PC-3 (cell line): Measurements from ENCODE around the gene INCENP. TPM values are rescaled to one million over a fixed set of nuclear protein-coding genes. Genes with fewer than 3 reads are reported as not detected.

Experiments used
- ATAC-seq: fragments of 200-7000 bp; cut with Tn5 transposase; 2 replicates; pipeline ENCODE4 v1.9.1; 2020; ENCODE audit warnings: mild to moderate bottlenecking, moderate library complexity
- BruUV-seq: library from RNA; stranded (reverse); fragments of 400-500 nt; replicated peaks from 2 replicates; lab custom pipeline; 2021; lab: Mats Ljungman, UMichigan
- CTCF ChIA-PET: fragments of 300-600 bp; sonication (Branson Sonifier 250); formaldehyde crosslinking; loops from one replicate; lab custom pipeline; 2022; ENCODE audit warnings: antibody characterized with exemption; lab: Charles Lee
- POLR2A ChIA-PET: fragments of 300-600 bp; sonication (Branson Sonifier 250); formaldehyde crosslinking; loops from one replicate; lab custom pipeline; 2022; ENCODE audit warnings: antibody characterized with exemption; ENCODE audit not compliant: unreplicated experiment; lab: Charles Lee
- DNase-seq: peaks from one replicate; pipeline ENCODE4 v3.0.0-alpha.2; 2015
- H2AFZ ChIP-seq: fragments of 300-600 bp; sonication (generic); 2 replicates; pipeline ENCODE4 v1.6.0; 2016; ENCODE audit warnings: antibody characterized with exemption, low read length
- H3F3A ChIP-seq: fragments of 300-600 bp; sonication (generic); one replicate; pipeline ENCODE4 v1.6.0; 2017; ENCODE audit warnings: antibody characterized with exemption, low read length, control low read depth, mild to moderate bottlenecking; ENCODE audit not compliant: unreplicated experiment
- H3K27ac ChIP-seq: fragments of 300-600 bp; sonication (generic); 2 replicates; pipeline ENCODE4 v1.5.1; 2016; ENCODE audit warnings: mild to moderate bottlenecking, low read length
- H3K27me3 ChIP-seq: fragments of 300-600 bp; sonication (generic); 2 replicates; pipeline ENCODE4 v1.6.1; 2016; ENCODE audit warnings: low read length, mixed read lengths
- H3K36me3 ChIP-seq: fragments of 300-600 bp; sonication (generic); 2 replicates; pipeline ENCODE4 v1.6.1; 2016; ENCODE audit warnings: low read depth, mixed run types, low read length, mixed read lengths
- H3K4me1 ChIP-seq: fragments of 300-600 bp; sonication (generic); 2 replicates; pipeline ENCODE4 v1.5.1; 2016; ENCODE audit warnings: low read length; ENCODE audit not compliant: insufficient read depth
- H3K4me2 ChIP-seq: fragments of 300-600 bp; sonication (generic); 2 replicates; pipeline ENCODE4 v1.6.0; 2016; ENCODE audit warnings: low read length
- H3K4me3 ChIP-seq: fragments of 300-600 bp; sonication (generic); 2 replicates; pipeline ENCODE4 v1.5.1; 2016; ENCODE audit warnings: mild to moderate bottlenecking, low read length, mixed read lengths
- H3K79me2 ChIP-seq: fragments of 300-600 bp; sonication (generic); 2 replicates; pipeline ENCODE4 v1.6.1; 2017; ENCODE audit warnings: low read length, mixed read lengths
- H3K9ac ChIP-seq: fragments of 300-600 bp; sonication (generic); 2 replicates; pipeline ENCODE4 v1.6.0; 2016; ENCODE audit warnings: mild to moderate bottlenecking, low read length
- H3K9me2 ChIP-seq: fragments of 300-600 bp; sonication (generic); replicated peaks from 2 replicates; pipeline ENCODE4 v1.6.1; 2016; ENCODE audit warnings: mixed run types, low read length, mixed read lengths
- H3K9me3 ChIP-seq: fragments of 300-600 bp; sonication (generic); 2 replicates; pipeline ENCODE4 v1.6.1; 2016; ENCODE audit warnings: low read length, mixed read lengths
- H4K20me1 ChIP-seq: fragments of 300-600 bp; sonication (generic); 2 replicates; pipeline ENCODE4 v1.6.1; 2016; ENCODE audit warnings: low read length, mixed read lengths
- EZH2 ChIP-seq: fragments of 300-600 bp; sonication (generic); IDR thresholded peaks from one replicate; pipeline ENCODE4 v1.6.1; 2017; ENCODE audit warnings: antibody characterized with exemption, mild to moderate bottlenecking, low read length; ENCODE audit not compliant: unreplicated experiment
- EZH2phosphoT487 ChIP-seq: fragments of 300-600 bp; sonication (generic); IDR thresholded peaks from 2 replicates; pipeline ENCODE4 v1.6.1; 2018; ENCODE audit warnings: mild to moderate bottlenecking, antibody characterized with exemption, low read length, borderline replicate concordance
- intact Hi-C: fragments of 100-400 bp; cut with micrococcal nuclease; formaldehyde crosslinking; loops from 2 replicates; pipeline ENCODE4 v1.9.0; 2023
- total RNA-seq: library from RNA; depleted of rRNA; stranded (reverse); fragments of >200 nt; gene quantifications from 2 replicates; pipeline ENCODE4 v1.2.3, GENCODE V29; 2014
- TF ChIP-seq, protein P1 (sequence below): fragments of 300-600 bp; sonication (generic); conservative IDR thresholded peaks from 2 replicates; pipeline ENCODE4 v1.5.1; 2017; ENCODE audit warnings: antibody characterized with exemption, low read depth, mild to moderate bottlenecking, low read length

The INCENP gene
- total RNA-seq, 1 experiment from 2014 or later, result 114 TPM

DNA sequence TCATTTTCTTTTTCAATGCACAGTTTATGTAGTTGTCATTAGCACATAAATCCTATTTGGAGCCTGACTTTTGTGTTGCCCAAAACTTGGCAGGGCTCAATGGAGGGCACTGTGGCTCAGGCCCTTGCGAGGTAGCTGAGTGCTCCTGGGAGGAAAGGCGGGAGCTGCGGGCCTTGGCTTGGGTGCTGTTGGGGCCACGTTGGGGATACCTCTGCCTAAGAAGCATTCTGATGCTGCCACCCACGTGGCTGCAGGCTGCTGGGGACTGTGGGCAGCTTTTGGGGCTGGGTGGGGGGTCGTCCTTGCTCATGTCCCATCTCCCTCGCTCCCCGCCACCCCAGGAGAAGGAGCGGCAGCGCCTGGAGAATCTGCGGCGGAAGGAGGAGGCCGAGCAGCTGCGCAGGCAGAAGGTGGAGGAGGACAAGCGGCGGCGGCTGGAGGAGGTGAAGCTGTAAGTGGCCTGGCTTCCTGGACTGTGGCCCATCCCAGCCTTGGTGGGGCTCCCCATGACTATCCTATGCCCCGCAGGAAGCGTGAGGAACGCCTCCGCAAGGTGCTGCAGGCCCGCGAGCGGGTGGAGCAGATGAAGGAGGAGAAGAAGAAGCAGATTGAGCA, 20.9 kb downstream of the INCENP start:
- peaks cover 80% of the 10 kb centered on the region for H3K36me3 ChIP-seq
- intact Hi-C loops, result no loop called here
- H3K9me3 ChIP-seq, result no peaks in the 10 kb centered on the region
- POLR2A ChIA-PET, result no interaction called here
- no peaks in the 10 kb centered on the region for H3F3A ChIP-seq
- no TSS peak for BruUV-seq
- no peaks in the 10 kb centered on the region for H3K4me1 ChIP-seq
- H3K27me3 ChIP-seq, result no peaks in the 10 kb centered on the region
- H3K27ac ChIP-seq, result no peak overlapping the region
- H3K79me2 ChIP-seq, result no peaks in the 10 kb centered on the region
- no peaks in the 10 kb centered on the region for H4K20me1 ChIP-seq
- no peak overlapping the region for H3K9ac ChIP-seq
- no peak overlapping the region for H3K4me3 ChIP-seq
- DNase-seq (no peak), ATAC-seq (no peak)
- CTCF ChIA-PET, result no interaction called here
- no peak overlapping the region for H2AFZ ChIP-seq
- H3K9me2 ChIP-seq, result no peaks in the 10 kb centered on the region
- TF ChIP-seq EZH2phosphoT487 (no peak), EZH2 (no peak)
- TF ChIP-seq, protein P1, sequence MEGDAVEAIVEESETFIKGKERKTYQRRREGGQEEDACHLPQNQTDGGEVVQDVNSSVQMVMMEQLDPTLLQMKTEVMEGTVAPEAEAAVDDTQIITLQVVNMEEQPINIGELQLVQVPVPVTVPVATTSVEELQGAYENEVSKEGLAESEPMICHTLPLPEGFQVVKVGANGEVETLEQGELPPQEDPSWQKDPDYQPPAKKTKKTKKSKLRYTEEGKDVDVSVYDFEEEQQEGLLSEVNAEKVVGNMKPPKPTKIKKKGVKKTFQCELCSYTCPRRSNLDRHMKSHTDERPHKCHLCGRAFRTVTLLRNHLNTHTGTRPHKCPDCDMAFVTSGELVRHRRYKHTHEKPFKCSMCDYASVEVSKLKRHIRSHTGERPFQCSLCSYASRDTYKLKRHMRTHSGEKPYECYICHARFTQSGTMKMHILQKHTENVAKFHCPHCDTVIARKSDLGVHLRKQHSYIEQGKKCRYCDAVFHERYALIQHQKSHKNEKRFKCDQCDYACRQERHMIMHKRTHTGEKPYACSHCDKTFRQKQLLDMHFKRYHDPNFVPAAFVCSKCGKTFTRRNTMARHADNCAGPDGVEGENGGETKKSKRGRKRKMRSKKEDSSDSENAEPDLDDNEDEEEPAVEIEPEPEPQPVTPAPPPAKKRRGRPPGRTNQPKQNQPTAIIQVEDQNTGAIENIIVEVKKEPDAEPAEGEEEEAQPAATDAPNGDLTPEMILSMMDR, result no peak
- H3K4me2 ChIP-seq, result no peak overlapping the region

DNA sequence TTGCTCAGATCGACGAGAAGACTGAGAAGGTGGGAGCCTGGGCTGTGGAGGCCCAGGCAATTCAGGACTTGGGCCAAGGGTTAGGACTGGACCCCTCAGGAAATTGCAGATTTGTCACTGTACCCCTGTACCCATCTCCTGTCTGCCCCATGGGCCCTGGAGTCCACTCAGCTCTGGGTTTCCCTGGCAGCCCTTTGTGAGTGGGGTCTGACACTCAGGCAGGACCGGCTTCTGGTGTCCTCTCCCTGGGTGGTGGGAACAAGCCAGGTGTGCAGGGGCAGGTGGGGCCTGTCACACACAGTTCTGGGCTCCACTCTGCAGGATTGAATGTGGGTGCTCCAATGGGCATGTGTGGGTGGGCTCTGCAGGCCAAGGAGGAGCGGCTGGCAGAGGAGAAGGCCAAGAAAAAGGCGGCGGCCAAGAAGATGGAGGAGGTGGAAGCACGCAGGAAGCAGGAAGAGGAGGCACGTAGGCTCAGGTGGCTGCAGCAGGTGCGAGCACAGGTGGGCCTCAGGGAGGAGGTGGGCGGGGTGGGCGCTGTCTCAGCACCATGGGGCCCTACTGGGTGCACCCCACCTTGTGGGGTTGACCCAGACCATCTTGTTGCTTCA, 21.6 kb downstream of the INCENP start:
- H3K27me3 ChIP-seq, result no peaks in the 10 kb centered on the region
- ChIA-PET POLR2A (no interaction called here), CTCF (no interaction called here)
- no peak overlapping the region for H3K27ac ChIP-seq
- H3K4me3 ChIP-seq, result no peak overlapping the region
- no peaks in the 10 kb centered on the region for H3K9me3 ChIP-seq
- intact Hi-C loops, result no loop called here
- H3K4me2 ChIP-seq, result no peak overlapping the region
- no peak overlapping the region for H3K9ac ChIP-seq
- no peaks in the 10 kb centered on the region for H3K4me1 ChIP-seq
- H3K79me2 ChIP-seq, result no peaks in the 10 kb centered on the region
- DNase-seq, result no peak
- ATAC-seq, result no peak
- no peak overlapping the region for H2AFZ ChIP-seq
- BruUV-seq, result no TSS peak
- H3F3A ChIP-seq, result no peaks in the 10 kb centered on the region
- TF ChIP-seq EZH2phosphoT487 (no peak), EZH2 (no peak)
- TF ChIP-seq, protein P1, result no peak
- H3K36me3 ChIP-seq, result peaks cover 80% of the 10 kb centered on the region
- H4K20me1 ChIP-seq, result no peaks in the 10 kb centered on the region
- H3K9me2 ChIP-seq, result no peaks in the 10 kb centered on the region

DNA sequence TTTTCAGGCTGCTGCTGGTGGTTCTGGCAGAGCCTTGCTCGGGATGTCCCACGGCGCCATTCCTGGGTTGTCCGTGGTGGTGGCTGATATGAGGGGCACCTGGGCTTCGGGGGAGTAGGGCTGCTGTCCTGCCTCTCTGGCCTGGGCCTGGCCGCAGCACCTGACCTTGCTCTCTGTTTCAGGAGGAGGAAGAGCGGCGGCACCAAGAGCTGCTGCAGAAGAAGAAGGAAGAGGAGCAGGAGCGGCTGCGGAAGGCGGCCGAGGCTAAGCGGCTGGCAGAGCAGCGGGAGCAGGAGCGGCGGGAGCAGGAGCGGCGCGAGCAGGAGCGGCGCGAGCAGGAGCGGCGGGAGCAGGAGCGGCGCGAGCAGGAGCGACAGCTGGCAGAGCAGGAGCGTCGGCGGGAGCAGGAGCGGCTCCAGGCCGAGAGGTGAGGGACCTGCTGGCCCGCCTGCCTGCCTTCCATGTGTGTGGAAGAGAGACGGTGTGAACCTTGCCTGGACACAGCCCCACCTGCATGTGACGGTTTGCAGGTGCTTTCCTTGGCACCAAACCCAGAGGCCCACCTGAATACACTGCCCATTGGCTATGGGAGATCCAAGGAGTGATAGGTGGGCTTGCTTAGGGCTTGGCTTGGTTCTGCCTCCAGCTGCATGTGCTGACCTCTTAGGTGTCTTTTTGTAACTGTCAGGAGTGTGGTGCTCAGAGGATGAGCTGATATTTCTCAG, 22.8 kb downstream of the INCENP start:
- ChIA-PET CTCF (no interaction called here), POLR2A (no interaction called here)
- intact Hi-C loops, result no loop called here
- Histone ChIP-seq H3K27me3 (no peaks in the 10 kb centered on the region), H4K20me1 (no peaks in the 10 kb centered on the region), H3K9ac (no peak overlapping the region), H3K4me3 (no peak overlapping the region), H3K79me2 (no peaks in the 10 kb centered on the region), H3K9me3 (no peaks in the 10 kb centered on the region), H3F3A (no peaks in the 10 kb centered on the region), H2AFZ (no peak overlapping the region), H3K9me2 (no peaks in the 10 kb centered on the region), H3K4me1 (no peaks in the 10 kb centered on the region), H3K36me3 (peaks cover 80% of the 10 kb centered on the region), H3K27ac (no peak overlapping the region), H3K4me2 (no peak overlapping the region)
- ATAC-seq (no peak), DNase-seq (no peak)
- TF ChIP-seq EZH2phosphoT487, result no peak
- no peak for TF ChIP-seq EZH2
- TF ChIP-seq, protein P1, result no peak
- BruUV-seq, result no TSS peak
